BJ (cell line): ENCODE data around the gene RACGAP1. TPM values are rescaled to one million over a fixed set of nuclear protein-coding genes. Genes with fewer than 3 reads are reported as not detected.

Experiments used
- CTCF ChIA-PET: fragments of 350-600 bp; formaldehyde crosslinking; extraction: SDS; loops from one replicate; lab custom pipeline; 2021; ENCODE audit warnings: antibody characterized with exemption, inconsistent platforms; lab: Yijun Ruan, JAX
- POLR2A ChIA-PET: fragments of 300-600 bp; sonication (Branson Sonifier 250); formaldehyde crosslinking; extraction: SDS; loops from one replicate; lab custom pipeline; 2021; ENCODE audit warnings: antibody characterized with exemption; lab: Charles Lee
- DNase-seq: peaks from one replicate; pipeline ENCODE4 v3.0.0-alpha.2; 2011; ENCODE audit warnings: low read depth
- H3K27me3 ChIP-seq: 2 replicates; pipeline ENCODE4 v1.6.0; 2011; ENCODE audit warnings: low read length; ENCODE audit not compliant: control insufficient read depth, insufficient read depth
- H3K36me3 ChIP-seq: 2 replicates; pipeline ENCODE4 v1.5.1; 2011; ENCODE audit warnings: low read length; ENCODE audit not compliant: control insufficient read depth, insufficient read depth
- H3K4me3 ChIP-seq: 2 replicates; pipeline ENCODE4 v1.5.1; 2011; ENCODE audit warnings: low read depth, mild to moderate bottlenecking, control low read depth, low read length
- CTCF ChIP-seq: IDR thresholded peaks from 2 replicates; pipeline ENCODE4 v1.5.1; 2011; ENCODE audit warnings: low read depth, mild to moderate bottlenecking, control low read depth, inconsistent platforms, low read length, moderate library complexity; ENCODE audit not compliant: insufficient read depth
- polyA plus RNA-seq: library from polyadenylated mRNA; depleted of rRNA; stranded (reverse); fragments of >200 nt; gene quantifications from 2 replicates; pipeline ENCODE4 v1.2.3, GENCODE V29; 2011

The RACGAP1 gene
- polyA plus RNA-seq, 1 experiment, result 42.8 TPM

DNA sequence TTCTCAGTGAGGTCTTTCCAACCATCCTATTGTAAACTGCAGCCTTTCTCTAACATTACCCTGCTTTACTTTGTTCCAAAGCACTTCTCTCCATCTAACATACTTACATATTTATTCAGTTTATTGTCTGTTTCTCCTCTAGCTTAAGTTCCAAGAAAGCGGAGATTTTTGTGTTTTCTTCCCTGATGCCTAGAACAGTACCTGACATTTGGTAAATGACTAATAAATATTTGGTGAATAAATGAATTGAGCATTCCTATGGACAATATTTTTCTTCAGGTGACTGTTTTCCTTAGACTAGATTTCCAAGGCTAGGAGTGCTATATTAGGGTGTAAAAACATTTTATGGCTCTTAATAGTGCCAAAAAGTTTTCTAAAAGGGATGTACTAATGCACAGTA is 2.4 kb downstream of the RACGAP1 start:
- H3K36me3 ChIP-seq, result no peaks in the 10 kb centered on the region
- H3K4me3 ChIP-seq, result no peak overlapping the region
- CTCF ChIA-PET, result no interaction called here
- TF ChIP-seq CTCF, result no peak
- no peak for DNase-seq
- no peaks in the 10 kb centered on the region for H3K27me3 ChIP-seq
- POLR2A ChIA-PET, result no interaction called here

GRCh38 chr12:50021031-50021430 is 4.3 kb downstream of the RACGAP1 start:
- Histone ChIP-seq H3K4me3 (0 out of 2 replicates have a peak overlapping the region, but pooled peaks have one; percentile 23), H3K27me3 (no peaks in the 10 kb centered on the region), H3K36me3 (no peaks in the 10 kb centered on the region)
- no peak for DNase-seq
- ChIA-PET POLR2A (no interaction called here), CTCF (interaction anchor here (0.8 to 2.2 kb wide), 9 partner anchors 9 to 76 kb away, joined by 3 to 8 read pairs (median 4); no protein-coding TSS in a partner anchor)
- TF ChIP-seq CTCF, result no peak

DNA sequence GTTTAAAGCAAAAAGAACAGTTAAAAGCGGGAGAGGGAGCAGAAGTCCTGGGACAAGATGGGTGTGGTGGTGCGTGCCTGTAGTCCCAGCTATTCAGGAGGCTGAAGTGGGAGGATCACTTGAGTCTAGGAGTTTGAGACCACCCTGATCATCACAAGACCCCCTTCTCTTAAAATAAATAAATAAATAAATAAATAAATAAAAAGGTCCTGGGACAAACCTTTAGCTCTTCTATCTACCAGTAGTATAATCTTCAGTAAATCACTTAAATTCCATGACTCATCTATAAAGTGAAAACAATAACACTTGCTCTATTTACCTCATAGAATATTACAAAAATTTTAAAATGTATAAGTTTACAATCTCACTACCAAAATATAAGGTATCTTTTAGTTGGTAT is 5.8 kb downstream of the RACGAP1 start:
- CTCF ChIA-PET, result interaction anchor here (0.7 to 4.5 kb wide), 5 partner anchors 13 to 362 kb away, joined by 3 to 20 read pairs (median 7); no protein-coding TSS in a partner anchor
- Histone ChIP-seq H3K27me3 (no peaks in the 10 kb centered on the region), H3K36me3 (no peaks in the 10 kb centered on the region), H3K4me3 (no peak overlapping the region)
- no peak for TF ChIP-seq CTCF
- POLR2A ChIA-PET, result no interaction called here
- DNase-seq, result no peak

DNA sequence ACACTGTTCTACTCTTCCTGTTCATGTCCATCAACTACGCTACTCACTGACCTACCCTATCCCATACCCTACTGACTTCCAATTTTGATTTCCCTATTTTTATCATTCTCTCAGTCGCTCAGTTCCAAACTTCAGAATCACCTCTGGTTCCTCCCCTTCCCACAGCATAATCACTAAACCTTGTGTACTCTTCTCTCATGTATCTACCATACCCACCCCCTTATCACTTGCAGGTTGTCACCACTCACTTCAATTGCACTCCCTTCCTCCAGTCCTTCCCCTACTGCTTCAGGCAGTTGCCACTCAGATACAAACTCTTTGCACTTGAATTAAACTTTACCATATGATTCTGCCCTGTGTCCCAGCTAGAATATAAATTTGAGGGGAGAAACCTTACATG is 6.3 kb downstream of the RACGAP1 start:
- ChIA-PET POLR2A (no interaction called here), CTCF (interaction anchor here (1.3 to 4.5 kb wide), 5 partner anchors 9 to 51 kb away, joined by 3 to 20 read pairs (median 7); no protein-coding TSS in a partner anchor)
- no peak for DNase-seq
- no peaks in the 10 kb centered on the region for H3K36me3 ChIP-seq
- no peaks in the 10 kb centered on the region for H3K27me3 ChIP-seq
- TF ChIP-seq CTCF, result no peak
- H3K4me3 ChIP-seq, result no peak overlapping the region

DNA sequence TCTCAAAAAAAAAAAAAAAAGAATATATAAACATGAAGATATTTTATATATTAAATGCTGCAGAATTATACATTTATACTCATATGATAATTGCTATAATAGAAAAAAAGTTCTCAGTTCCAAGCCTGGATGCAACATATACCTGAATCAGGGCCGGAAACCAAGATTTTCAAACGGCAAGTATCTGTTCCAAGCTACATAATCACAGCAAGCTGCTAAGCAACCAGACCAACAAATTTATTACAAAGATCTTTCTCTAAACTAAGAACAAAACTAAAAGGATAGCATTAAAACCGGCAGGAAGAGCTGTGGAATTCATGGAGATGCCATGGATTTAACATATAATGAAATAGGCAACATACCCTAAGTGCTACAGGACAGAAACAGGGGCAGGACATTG is 7.1 kb downstream of the RACGAP1 start:
- H3K36me3 ChIP-seq, result no peaks in the 10 kb centered on the region
- no peak overlapping the region for H3K4me3 ChIP-seq
- ChIA-PET POLR2A (interaction anchor here (0.7 kb wide), 1 partner anchor 1370 kb away, joined by 10 read pairs; no protein-coding TSS in a partner anchor), CTCF (interaction anchor here (0.6 to 5.1 kb wide), 6 partner anchors 7 to 51 kb away, joined by 3 to 26 read pairs (median 11); no protein-coding TSS in a partner anchor)
- no peaks in the 10 kb centered on the region for H3K27me3 ChIP-seq
- no peak for TF ChIP-seq CTCF
- no peak for DNase-seq
